AG20443 (cell line): ENCODE measurements around the gene SUSD4.

ENCODE experiments used
- DNase-seq: peaks from one replicate; pipeline ENCODE4 v3.0.0; 2012; ENCODE audit warnings: low spot score, mixed read lengths

SUSD4 gene

DNA sequence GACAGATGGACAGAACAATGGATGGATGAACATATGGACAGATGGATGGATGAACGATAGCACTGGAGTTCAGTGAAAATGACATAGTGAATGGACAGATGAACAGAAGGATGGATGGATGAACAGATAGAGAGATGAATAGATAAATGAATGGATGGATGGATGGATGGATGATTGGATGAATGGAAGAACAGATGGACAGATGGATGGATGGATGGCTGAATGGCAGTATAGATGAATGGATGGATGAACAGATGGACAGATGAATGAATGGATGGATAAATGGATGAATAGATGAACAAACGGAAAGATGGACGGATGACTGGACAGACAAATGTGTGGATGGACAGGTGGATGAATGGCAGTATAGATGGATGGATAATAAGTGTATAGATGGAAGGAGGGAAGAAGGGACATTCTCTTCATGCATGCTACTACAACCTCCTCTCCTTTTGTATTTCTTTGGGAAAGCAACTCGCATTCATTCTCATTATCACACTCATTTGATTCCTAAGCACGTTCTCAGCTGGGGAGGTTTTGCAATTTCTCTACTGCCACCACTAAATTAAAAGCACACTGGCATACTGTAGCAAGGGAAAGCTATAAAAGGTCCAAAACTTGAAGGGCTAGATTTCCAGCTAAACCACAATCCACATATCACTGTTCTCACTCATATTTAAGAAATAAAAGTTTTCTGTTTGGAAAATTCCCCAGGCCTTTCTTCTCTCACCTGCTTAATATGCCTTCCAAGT, 34.1 kb downstream of the SUSD4 start:
- no peak for DNase-seq

DNA sequence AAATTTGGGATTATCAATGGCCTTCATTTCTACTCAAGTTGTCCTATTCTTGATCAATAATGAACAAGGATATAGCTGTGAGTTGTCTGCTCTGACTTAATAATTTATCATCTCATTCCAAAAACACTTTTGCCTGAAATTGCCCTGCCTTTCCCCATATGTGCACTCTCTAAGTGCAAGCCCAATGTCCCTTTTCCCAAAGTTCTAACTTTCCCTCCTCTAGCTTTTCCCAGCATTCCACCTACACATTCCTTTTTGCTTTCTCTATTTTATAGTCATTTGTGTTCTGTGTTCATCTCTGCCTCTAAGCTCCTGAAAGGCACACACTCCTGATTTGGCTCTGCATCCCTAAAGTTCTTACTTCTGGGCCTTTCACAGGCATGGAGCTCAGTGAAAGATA, 34.7 kb downstream of the SUSD4 start:
- no peak for DNase-seq

DNA sequence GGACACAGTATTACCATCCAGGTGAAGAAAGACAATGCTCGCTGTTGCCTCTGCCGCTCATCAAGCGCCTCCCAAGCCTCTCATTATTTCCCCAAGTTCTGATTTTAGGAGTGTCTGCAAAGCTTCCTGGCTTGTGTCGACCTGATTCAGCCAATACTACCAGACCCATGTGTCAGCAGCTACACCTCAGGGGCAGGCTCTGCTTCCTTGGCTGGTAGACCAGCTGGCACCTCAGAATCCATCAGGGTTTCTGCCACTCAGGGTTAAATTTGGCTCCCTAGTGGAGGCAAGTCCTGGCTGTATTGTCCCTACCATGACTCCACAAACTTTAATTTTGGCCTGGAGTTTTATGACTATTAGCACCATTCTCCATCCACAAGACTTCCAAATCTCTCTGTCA, 35.4 kb downstream of the SUSD4 start:
- DNase-seq: no peak

DNA sequence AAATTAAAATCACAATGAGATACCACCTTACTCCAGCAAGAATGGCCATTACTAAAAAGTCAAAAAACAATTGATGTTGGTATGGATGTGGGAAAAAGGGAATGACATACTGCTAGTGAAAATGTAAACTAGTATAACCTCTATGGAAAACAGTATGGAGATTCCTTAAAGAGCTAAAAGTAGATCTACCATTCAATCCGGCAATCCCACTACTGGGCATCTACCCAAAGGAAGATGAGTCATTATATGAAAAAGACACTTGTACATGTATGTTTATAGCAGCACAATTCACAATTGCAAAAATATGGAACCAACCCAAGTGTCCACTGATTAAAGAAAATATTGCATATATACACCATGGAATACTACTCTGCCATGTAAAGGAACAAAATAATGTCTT, 37.2 kb downstream of the SUSD4 start:
- DNase-seq: no peak

DNA sequence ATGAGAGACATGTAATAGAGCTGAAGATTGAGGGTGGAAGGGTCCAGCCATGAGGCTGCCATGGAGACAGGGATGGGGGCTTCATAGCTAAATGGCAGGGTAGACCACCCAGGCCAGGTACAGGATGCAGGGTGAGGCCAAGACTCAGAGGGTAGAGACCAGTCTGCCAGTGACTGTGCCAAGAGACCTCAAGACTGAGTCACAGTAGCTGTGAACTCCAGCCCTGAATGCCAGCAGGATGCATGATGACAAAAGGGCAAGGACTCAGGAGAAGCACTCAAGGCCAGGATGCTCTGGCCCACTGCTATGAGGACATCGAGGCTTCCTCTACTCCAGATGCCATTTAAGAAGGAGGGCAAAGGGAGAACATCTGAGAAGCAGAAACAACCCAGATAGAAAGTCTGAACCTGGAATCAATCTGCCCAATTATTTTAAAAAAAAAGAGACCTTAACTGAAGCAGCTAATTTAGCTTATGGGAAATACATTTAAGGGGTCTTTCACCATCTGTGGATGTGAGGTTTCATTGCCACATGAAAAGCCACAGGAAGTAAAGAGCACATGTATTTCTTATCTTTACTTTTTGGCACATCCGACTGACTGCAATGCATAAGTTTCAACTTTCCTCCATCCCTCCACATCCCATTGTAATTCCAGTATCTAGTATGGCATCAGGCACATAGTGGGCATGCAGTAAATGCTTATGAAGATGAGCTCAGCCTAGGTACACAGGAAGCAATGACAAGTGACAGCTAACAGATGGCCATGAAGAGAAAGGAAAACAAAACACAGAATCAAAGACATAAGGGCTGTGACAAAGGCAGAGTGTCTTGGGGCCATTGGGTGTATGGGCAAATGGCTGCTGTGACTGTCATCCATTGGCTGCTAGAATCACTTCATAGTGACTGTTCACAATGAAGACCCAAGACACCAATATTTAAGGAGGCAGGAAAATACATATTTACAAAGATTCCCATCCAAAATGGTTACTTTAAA, 40.2 kb downstream of the SUSD4 start:
- DNase-seq: no peak

DNA sequence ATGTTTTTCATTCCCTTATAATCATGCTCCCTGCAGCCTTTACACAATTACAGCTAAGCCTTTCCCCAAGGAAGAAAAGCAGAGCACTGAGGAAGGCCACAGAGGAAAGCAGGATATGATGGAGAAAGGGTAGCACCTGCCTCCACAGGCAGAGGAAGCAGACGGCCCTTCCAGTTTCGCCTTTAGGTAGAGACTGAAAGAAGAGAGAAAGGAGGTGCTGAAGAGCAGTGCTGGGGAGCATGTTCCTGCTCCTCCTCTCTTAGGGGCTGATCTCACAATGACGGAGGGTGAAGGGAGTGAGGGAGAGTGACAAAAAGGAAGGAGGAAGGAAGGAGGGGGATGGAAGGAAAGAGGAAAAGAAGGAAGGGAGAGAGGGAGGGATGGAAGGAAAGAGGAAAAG, 41.1 kb downstream of the SUSD4 start:
- DNase-seq: no peak

DNA sequence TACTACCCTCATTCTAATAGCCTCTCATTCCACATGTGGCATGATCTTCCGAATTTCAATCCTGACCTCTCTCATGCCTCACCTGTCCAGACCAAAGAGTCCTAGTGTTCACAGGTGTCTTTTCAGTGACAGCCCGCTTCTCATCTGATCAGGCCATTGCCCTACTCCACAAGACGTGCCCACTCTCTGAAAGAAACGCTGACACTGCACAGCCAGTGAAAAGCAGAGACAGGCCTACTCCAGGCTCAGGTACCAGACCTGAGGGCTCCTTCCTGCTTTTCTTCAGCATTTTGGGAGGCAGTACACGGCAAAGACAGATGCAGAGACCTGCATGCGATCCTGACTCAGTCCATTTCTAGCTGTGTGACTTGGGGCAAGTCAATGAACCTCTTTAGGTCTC, 43.0 kb downstream of the SUSD4 start:
- DNase-seq: no peak

DNA sequence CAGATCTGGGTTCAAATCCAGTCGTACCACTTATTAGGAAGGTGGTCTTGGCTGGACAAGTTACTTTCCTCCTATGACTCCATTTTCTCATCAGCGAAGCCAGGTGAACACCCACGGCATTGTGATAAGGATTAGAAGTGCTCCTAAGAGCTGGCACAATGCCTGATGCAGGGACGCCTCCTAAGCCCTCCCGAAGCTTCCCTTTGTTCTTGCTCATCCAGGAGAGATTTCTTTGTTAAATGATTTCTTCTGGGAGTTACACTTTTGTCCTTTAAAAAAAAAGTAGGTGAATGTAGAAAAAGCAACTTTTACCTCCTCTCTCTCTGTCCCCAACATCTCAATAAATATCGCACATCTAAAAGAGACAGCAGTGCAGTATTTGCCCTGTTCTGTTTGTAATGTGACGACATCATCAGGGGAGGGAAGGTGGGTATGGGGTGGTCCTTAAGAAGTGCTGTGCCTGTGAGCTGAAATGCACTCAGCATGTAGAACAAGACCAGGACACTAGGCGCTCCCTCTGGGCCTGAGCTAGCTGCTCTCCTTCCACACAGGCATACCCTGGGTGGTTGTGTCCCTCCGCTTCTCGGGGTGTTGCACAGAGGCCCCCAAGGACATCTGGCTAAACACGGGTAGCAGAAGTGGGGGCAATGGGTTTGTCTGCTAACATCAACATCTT, 43.9 kb downstream of the SUSD4 start:
- DNase-seq: no peak

DNA sequence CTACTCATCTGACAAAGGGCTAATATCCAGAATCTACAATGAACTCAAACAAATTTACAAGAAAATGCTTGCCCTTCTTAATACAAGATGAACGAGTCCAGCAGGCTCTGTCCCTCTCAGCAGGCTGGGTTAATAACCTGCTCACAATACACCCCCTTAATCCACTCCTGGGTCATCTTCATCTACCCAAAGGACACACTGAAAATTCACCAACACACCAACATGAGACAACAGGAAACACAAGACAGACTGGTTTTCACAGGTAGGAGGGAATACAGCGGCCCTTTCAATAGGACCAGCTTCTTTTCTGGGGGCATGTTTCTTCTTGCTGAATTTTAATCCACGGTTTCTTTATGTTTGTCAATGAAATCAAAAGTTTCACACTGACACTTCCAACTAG, 44.6 kb downstream of the SUSD4 start:
- no peak for DNase-seq

DNA sequence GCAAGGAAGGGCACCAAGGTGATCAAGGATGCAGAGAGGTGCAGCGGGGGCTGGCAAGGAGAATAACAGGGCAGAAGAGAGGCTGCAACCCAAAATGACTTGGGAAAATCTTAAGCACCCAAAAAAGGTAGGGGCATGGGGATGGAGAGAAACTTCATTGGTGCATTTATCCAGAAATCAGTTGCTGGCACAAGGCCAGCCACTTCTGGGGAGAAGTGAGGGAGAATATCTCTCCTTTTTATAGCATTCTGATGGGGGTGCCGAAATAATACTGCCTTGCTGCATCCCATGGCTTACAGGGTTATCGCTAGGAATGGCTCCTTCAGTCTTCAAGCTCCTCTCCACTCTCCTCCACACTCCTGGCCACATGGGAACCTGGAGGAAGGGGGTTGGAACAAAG, 47.9 kb downstream of the SUSD4 start:
- no peak for DNase-seq

DNA sequence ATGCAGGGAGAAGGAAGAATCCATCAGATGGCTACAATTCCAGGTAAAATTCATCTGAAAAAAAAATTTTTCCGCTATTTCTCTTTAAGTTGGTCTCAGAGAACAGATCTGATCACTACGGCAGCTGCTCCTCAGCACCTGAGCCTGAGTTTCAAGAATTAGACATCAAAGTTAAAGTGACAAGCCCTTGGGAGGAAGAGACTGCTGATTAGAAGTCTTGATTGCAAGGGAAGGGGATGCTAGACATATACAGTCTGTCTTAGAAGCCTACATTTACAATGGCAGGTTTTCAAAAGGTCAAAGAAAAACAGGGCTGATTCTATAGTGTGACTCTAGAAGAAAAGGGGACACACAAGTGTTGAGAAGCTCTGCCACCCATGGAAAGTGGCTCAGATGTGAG, 48.3 kb downstream of the SUSD4 start:
- DNase-seq: no peak

DNA sequence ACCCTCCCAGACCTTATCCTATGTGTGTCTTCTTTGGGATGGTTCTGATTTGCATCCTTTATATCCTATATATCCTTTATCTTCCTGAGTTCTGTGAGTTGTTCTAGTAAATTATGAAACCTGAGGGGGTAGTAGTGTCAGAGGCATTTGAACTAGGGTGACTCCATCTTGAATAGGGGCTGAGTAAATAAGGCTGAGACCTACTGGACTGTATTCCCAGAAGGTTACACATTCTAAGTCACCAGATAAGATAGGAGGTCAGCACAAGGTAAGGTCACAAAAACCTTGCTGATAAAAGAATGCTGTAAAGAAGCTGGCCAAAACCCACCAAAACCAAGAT, 50.6 kb downstream of the SUSD4 start:
- no peak for DNase-seq

DNA sequence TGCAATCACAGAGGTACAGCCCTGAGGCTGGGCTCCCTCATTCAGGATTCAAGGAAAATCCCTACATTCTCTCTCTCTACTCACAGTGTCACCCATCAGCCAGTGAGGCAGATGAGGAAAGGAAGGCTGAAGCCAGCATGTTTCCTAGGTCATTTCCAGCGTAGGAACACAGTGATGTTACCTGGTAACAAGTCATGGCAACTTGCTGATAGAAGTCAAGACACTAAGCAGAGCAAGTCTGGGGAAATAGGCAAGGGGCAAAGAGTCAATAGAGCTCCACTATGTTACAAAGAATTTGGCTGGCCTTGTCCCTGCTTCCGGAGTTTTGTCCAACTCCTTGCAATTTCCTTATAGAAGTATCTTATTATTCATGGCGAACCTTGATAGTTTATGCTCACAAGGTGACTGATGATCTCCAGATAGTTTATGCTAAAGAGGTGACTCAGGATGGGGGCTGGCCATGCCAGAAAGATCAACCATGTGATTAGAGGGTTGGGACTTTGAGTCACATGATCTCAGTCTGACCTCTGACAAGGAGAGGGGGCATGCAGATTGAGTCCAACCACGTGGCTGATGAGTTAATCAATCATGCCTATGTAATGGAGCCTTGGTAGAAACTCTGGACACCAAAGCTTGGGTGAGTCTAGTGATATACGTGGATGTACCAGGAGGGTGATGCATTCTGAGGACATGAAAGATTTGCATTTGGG, 51.1 kb downstream of the SUSD4 start:
- no peak for DNase-seq

DNA sequence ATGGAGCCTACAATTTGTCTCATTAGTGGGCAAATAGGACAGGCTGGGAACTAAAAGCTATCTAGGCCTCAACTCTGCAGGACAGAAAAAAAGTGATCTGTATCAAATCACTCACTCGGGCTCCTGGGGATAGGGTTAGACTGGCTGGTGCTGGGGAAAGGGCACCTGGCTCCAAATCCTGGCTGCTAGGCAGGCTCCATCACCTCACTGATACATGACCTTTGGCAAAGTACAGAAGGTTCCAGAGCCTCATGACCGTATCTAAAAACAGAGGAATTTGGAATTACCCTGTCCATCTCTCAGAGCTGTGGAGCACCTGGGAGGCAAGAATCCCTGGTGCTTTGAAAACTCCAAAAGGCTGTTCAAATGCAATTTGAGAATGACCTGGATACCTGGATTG, 51.7 kb downstream of the SUSD4 start:
- no peak for DNase-seq

DNA sequence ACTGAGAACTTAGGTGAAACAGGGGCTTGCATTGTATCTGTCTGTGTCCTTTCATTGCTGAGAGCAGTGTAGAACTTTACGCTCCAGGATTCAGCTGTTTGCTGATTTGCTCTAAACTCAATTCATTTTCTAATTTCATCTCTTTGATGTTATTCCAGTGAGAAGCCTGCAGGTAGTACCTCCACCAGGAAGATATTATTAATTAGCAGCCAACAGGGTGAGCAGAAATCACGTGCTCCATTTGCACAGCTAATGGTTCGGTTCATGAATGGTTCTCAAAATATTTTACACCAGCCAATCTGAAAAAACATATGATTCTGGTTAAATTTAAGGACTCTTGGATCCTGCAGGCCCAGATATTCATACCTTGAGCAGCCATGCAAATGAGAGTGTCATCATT, 52.1 kb downstream of the SUSD4 start:
- no peak for DNase-seq

DNA sequence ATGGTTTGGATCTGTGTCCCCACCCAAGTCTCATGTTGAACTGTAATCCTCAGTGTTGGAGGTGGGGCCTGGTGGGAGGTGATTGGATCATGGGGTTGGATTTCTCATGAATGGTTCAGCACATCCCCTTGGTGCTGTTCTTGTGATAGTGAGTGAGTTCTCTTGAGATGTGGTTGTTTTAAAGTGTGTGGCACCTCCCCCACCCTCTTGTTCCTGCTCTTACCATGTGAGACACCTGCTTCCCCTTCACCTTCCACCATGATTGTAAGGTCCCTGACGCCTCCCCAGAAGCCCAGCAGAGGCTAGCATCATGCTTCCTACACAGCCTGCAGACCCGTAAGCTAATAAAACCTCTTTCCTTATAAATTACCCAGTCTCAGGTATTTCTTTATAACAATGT, 55.8 kb downstream of the SUSD4 start:
- no peak for DNase-seq

DNA sequence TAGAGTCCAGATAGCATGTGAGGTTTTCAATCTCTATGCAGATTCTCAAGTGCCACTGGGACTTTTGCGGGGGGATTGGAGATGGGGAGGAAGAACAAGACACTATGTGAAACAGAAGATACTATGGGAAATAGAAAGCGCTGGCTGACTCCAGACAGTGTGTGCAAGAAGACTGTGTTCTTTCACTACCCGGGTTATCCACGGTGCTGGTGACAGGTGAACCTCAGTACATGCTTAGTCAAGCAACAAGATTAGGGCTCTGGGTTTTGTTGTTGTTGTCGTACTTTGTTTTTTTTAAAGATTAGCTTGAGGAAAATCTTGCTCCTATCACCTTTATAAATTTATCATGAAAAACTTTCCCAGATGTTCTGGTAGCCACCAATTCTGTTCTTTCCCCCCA, 56.4 kb downstream of the SUSD4 start:
- DNase-seq: no peak

DNA sequence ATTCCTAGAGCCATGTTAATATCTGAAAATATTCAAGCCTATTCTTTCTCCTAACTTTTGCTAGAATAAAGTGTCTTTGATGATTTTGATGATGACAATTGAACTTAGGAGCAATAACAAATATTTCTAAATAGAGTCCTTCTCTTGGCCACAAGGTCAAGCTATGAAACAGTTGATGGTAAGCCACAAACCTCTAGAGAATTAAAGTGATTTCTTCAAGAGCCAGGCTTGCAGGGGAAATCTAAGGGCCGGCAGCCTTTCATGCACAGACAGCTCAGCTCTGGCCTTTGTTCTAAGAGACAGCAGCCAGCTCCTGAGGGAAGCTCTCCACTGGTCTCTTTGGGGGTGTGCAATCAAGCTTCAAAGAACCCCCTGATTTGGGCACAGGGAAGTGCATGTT, 59.0 kb downstream of the SUSD4 start:
- DNase-seq: no peak

DNA sequence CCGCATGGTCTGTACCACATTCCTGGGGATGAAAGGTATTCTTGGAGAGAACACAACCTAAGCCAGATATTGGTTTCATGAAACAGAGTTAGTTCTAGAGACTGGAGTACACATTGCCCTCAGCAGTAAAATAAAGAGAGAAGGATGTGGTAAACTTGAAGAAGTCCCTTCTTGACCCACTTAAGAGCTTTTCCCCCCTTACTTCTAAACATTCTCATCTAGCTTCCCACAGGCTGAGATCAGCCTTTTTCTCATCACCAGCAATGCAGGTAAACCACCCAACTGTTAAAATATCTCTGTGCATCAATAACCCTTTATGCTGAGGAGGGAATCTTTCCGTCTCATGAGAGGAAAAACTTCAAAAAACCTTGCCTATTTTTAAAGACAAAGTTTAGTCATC, 62.6 kb downstream of the SUSD4 start:
- DNase-seq: no peak

DNA sequence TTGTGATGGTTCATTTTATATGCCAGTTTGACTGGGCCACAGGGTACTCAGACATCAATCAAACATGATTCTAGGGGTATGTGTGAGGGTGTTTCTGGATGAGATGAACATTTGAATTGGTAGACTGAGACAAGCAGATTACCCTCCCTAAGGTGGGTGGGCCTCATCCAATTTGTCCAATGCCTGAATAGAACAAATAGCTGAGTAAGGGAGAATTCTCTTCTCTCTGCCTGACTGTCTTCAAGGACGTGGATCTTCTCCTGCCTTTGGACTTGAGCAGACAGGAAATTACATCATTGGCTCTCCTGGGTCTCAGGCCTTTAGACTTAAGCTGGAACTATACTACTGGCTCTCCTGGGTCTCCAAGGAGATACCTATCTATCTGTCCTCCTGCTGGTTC, 64.4 kb downstream of the SUSD4 start:
- DNase-seq: no peak

DNA sequence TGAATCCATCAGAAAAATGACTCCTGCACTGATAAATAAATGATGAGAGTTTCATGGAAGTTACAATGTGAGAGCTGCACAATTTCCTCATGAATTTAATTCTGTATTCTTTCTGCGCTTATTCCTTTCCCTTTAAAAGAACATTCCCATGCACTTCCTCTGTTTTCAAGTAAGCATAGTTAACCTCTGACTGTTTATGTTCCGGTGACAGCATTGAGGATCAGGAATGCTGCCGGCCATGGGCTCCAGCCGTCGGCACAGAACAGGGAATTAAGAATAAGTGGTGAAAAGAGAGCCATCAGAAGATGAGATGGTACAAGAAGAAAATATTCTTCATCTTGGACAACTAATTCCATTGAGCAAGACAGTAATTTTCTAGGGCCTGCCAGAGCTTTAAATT, 65.3 kb downstream of the SUSD4 start:
- DNase-seq: peak; percentile 42

DNA sequence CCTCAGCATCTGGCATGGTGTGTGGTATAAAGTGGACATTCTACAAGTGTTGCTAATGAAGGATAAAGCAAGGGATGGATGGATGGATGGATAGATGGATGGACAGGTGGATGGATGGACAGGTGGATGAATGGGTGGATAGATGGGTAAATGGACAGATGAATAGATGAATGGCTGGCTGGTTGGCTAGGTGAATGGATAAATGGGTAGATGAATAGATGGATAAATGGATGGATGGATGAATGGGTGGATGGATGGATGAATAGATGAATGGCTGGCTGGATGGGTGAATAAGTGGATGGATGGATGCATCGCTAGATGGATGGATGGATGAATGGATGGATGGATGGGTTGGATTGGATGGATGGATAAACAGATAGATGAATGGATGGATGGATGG, 66.2 kb downstream of the SUSD4 start:
- no peak for DNase-seq
